CD14-positive monocyte (primary cell): ENCODE measurements around the gene TMEM242. TPM values are rescaled to one million over a fixed set of nuclear protein-coding genes. Genes with fewer than 3 reads are reported as not detected.

Experiments
- DNase-seq, 3 donors: peaks; one replicate each; pipeline ENCODE4 v3.0.0-alpha.2; 2011 to 2022
- H2AFZ ChIP-seq: 2 replicates; pipeline ENCODE4 v1.6.0; 2012; ENCODE audit warnings: mild to moderate bottlenecking, low read depth, low read length, inconsistent platforms; ENCODE audit not compliant: insufficient read depth, poor library complexity, severe bottlenecking
- H3K27ac ChIP-seq, 2 donors: 1 replicate in 1 of 2; 2 replicates in 1 of 2; pipeline ENCODE4 v1.5.1; 2012 to 2013; ENCODE audit warnings: low read length in 2 of 2, control low read depth in 1 of 2, inconsistent platforms in 1 of 2, low read depth in 1 of 2, mild to moderate bottlenecking in 1 of 2
- H3K27me3 ChIP-seq, 2 donors: one replicate each; pipeline versions ENCODE4 v1.6.0 to v1.6.1; 2011 to 2013; ENCODE audit warnings: low read length in 2 of 2; ENCODE audit not compliant: control insufficient read depth in 2 of 2, insufficient read depth in 2 of 2
- H3K36me3 ChIP-seq, 2 donors: replicated peaks in 1 of 2; 1 replicate in 1 of 2; 2 replicates in 1 of 2; pipeline versions ENCODE4 v1.5.1 to v1.6.1; 2012 to 2013; ENCODE audit warnings: low read length in 2 of 2, control low read depth in 1 of 2, inconsistent platforms in 1 of 2, mild to moderate bottlenecking in 1 of 2; ENCODE audit not compliant: insufficient read depth in 2 of 2, control insufficient read depth in 1 of 2
- H3K4me1 ChIP-seq, 2 donors: 1 replicate in 1 of 2; 2 replicates in 1 of 2; pipeline versions ENCODE4 v1.5.1 to v1.6.1; 2012 to 2013; ENCODE audit warnings: low read length in 2 of 2, control low read depth in 1 of 2, inconsistent platforms in 1 of 2, mild to moderate bottlenecking in 1 of 2, moderate library complexity in 1 of 2; ENCODE audit not compliant: insufficient read depth in 2 of 2, control insufficient read depth in 1 of 2
- H3K4me2 ChIP-seq: replicated peaks from 2 replicates; pipeline ENCODE3; 2012; ENCODE audit warnings: low read length, moderate library complexity, mild to moderate bottlenecking; ENCODE audit not compliant: poor library complexity, severe bottlenecking; ENCODE audit errors: extremely low read depth
- H3K4me3 ChIP-seq, 3 experiments: fragments of 200-600 bp in 1 of 3; sonication (generic) in 1 of 3; replicated peaks in 1 of 3; 1 replicate in 2 of 3; 2 replicates in 1 of 3; pipeline ENCODE4 v1.5.1; 2011 to 2013; ENCODE audit warnings: low read length in 3 of 3, mild to moderate bottlenecking in 3 of 3, control low read depth in 2 of 3, low read depth in 2 of 3, inconsistent platforms in 1 of 3, moderate library complexity in 1 of 3
- H3K79me2 ChIP-seq: 2 replicates; pipeline ENCODE4 v1.6.0; 2012; ENCODE audit warnings: mild to moderate bottlenecking, control low read depth, inconsistent platforms, low read length, moderate library complexity; ENCODE audit not compliant: insufficient read depth
- H3K9ac ChIP-seq: 2 replicates; pipeline ENCODE4 v1.6.0; 2017; ENCODE audit warnings: low read length, mild to moderate bottlenecking; ENCODE audit not compliant: insufficient read depth, poor library complexity, severe bottlenecking
- H3K9me3 ChIP-seq, 2 donors: replicated peaks in 1 of 2; 1 replicate in 1 of 2; 2 replicates in 1 of 2; pipeline versions ENCODE4 v1.5.1 to v1.6.1; 2012 to 2013; ENCODE audit warnings: low read length in 2 of 2, control low read depth in 1 of 2; ENCODE audit not compliant: control insufficient read depth in 1 of 2, insufficient read depth in 1 of 2
- H4K20me1 ChIP-seq: 2 replicates; pipeline ENCODE4 v1.6.0; 2012; ENCODE audit warnings: mild to moderate bottlenecking, low read length, control low read depth, moderate library complexity; ENCODE audit not compliant: insufficient read depth
- H3K27ac Mint-ChIP-seq, 7 donors: one replicate each; pipeline ENCODE4 v1.8.0; 2020; ENCODE audit warnings: mild to moderate bottlenecking in 7 of 7, mixed read lengths in 7 of 7, moderate library complexity in 6 of 7, inconsistent platforms in 2 of 7
- H3K27me3 Mint-ChIP-seq, 3 donors: one replicate each; pipeline ENCODE4 v1.8.0; 2021 to 2022; ENCODE audit warnings: low read depth in 3 of 3, mild to moderate bottlenecking in 3 of 3, mixed read lengths in 3 of 3, moderate library complexity in 3 of 3, inconsistent platforms in 1 of 3
- H3K36me3 Mint-ChIP-seq, 2 donors: one replicate each; pipeline ENCODE4 v1.8.0; 2020; ENCODE audit warnings: mixed read lengths in 2 of 2, inconsistent platforms in 1 of 2, mild to moderate bottlenecking in 1 of 2
- H3K4me1 Mint-ChIP-seq: one replicate; pipeline ENCODE4 v1.8.0; 2020; ENCODE audit warnings: mild to moderate bottlenecking, mixed read lengths
- H3K4me3 Mint-ChIP-seq, 2 donors: one replicate each; pipeline ENCODE4 v1.8.0; 2020; ENCODE audit warnings: mild to moderate bottlenecking in 2 of 2, mixed read lengths in 2 of 2, moderate library complexity in 1 of 2
- H3K9me3 Mint-ChIP-seq, 7 donors: one replicate each; pipeline ENCODE4 v1.8.0; 2020 to 2022; ENCODE audit warnings: mixed read lengths in 7 of 7, mild to moderate bottlenecking in 6 of 7, moderate library complexity in 6 of 7, inconsistent platforms in 2 of 7
- CTCF ChIP-seq: fragments of 200-600 bp; IDR thresholded peaks from one replicate; pipeline ENCODE4 v1.8.0; 2022; ENCODE audit warnings: antibody characterized with exemption, mild to moderate bottlenecking
- WGBS: methylation state at CpG from one replicate; pipeline ENCODE4 v1.1.5; 2013; ENCODE audit warnings: missing lambda C conversion rate; ENCODE audit not compliant: insufficient coverage; 5-methylcytosine and 5-hydroxymethylcytosine counted together
- intact Hi-C, 2 donors: fragments of 100-400 bp; cut with micrococcal nuclease; formaldehyde crosslinking; loops; one replicate each; pipeline versions ENCODE4 v1.15.0 to v1.15.1; 2023
- polyA plus RNA-seq, 3 donors: library from polyadenylated mRNA; depleted of rRNA in 1 of 3; unstranded in 2 of 3; stranded (reverse) in 1 of 3; fragments of 300-500 nt in 2 of 3; fragments of >200 nt in 1 of 3; fragmentation: Illumina TruSeq in 2 of 3; gene quantifications; 1 replicate in 2 of 3; 2 replicates in 1 of 3; pipeline ENCODE4 v1.2.3, GENCODE V29; 2012 to 2021

The TMEM242 gene
- polyA plus RNA-seq, 3 donors = 5.6 to 9.8 (median 8.3) TPM

GRCh38 chr6:157293780-157294179, 29.5 kb downstream of the TMEM242 start:
- Mint-ChIP-seq H3K27ac (no peak overlapping the region), H3K4me3 (no peak overlapping the region), H3K27me3 (peaks cover 0 to 3% (median 0%) of the 10 kb centered on the region in 3 donors), H3K36me3 (peaks cover 36 to 44% of the 10 kb centered on the region in 2 donors), H3K9me3 (no peaks in the 10 kb centered on the region), H3K4me1 (peaks cover 10% of the 10 kb centered on the region)
- no CpG with 5 or more reads among the region's 6 CpGs for WGBS
- H3K4me1 ChIP-seq = peaks cover 7 to 10% of the 10 kb centered on the region in 2 donors
- no peak overlapping the region for H3K27ac ChIP-seq
- no peak for TF ChIP-seq CTCF
- no peaks in the 10 kb centered on the region for H3K79me2 ChIP-seq
- H3K9me3 ChIP-seq = no peaks in the 10 kb centered on the region
- no peak overlapping the region for H3K4me3 ChIP-seq
- peaks cover 24% of the 10 kb centered on the region for H4K20me1 ChIP-seq
- DNase-seq = no peak
- no peak overlapping the region for H3K9ac ChIP-seq
- no peak overlapping the region for H2AFZ ChIP-seq
- no peaks in the 10 kb centered on the region for H3K27me3 ChIP-seq
- no peak overlapping the region for H3K4me2 ChIP-seq
- intact Hi-C loops = no loop called here
- peaks cover 26 to 39% of the 10 kb centered on the region in 2 donors for H3K36me3 ChIP-seq

GRCh38 chr6:157292202-157292601, 31.1 kb downstream of the TMEM242 start:
- no peaks in the 10 kb centered on the region for H3K79me2 ChIP-seq
- H3K4me1 ChIP-seq = no peaks in the 10 kb centered on the region
- no peak overlapping the region for H3K4me3 ChIP-seq
- no peak overlapping the region for H3K27ac Mint-ChIP-seq
- no peaks in the 10 kb centered on the region for H3K9me3 ChIP-seq
- no peak overlapping the region for H3K9ac ChIP-seq
- no peak for DNase-seq
- H3K36me3 ChIP-seq = peaks cover 29 to 47% of the 10 kb centered on the region in 2 donors
- H3K27ac ChIP-seq = no peak overlapping the region
- no CpG with 5 or more reads among the region's 1 CpG for WGBS
- TF ChIP-seq CTCF = no peak
- no peaks in the 10 kb centered on the region for H3K9me3 Mint-ChIP-seq
- no peak overlapping the region for H3K4me2 ChIP-seq
- H4K20me1 ChIP-seq = peaks cover 10% of the 10 kb centered on the region
- intact Hi-C loops = no loop called here
- no peak overlapping the region for H3K4me3 Mint-ChIP-seq
- H3K27me3 Mint-ChIP-seq = peaks cover 0 to 5% (median 0%) of the 10 kb centered on the region in 3 donors
- no peak overlapping the region for H2AFZ ChIP-seq
- peaks cover 46 to 56% of the 10 kb centered on the region in 2 donors for H3K36me3 Mint-ChIP-seq
- no peaks in the 10 kb centered on the region for H3K27me3 ChIP-seq
- no peaks in the 10 kb centered on the region for H3K4me1 Mint-ChIP-seq
